Transverse colon (tissue), 4 donors: ENCODE data around the gene RAB3GAP2. TPM values are rescaled to one million over a fixed set of nuclear protein-coding genes. Genes with fewer than 3 reads are reported as not detected.
"Not testable (repeated sequence)": the region's sequence is repeated elsewhere in the genome, so short reads cannot be mapped to it uniquely, and the experiment has no call there.

Experiments used
- DNase-seq: peaks from one replicate; pipeline ENCODE4 v3.0.0-alpha.2; 2019
- H3K27ac ChIP-seq, 4 donors: fragments of 200-600 bp; sonication (generic); 2 replicates each; pipeline ENCODE4 v1.5.1; 2016 to 2018; ENCODE audit warnings: inconsistent platforms in 4 of 4
- H3K27me3 ChIP-seq: fragments of 200-600 bp; sonication (generic); 2 replicates; pipeline ENCODE4 v1.5.1; 2017; ENCODE audit warnings: inconsistent platforms
- H3K36me3 ChIP-seq, 4 donors: fragments of 200-600 bp; sonication (generic); 2 replicates each; pipeline ENCODE4 v1.5.1; 2017 to 2019; ENCODE audit warnings: inconsistent platforms in 4 of 4
- H3K4me1 ChIP-seq, 4 donors: fragments of 200-600 bp; sonication (generic); 2 replicates each; pipeline ENCODE4 v1.5.1; 2017 to 2020; ENCODE audit warnings: inconsistent platforms in 4 of 4
- H3K4me3 ChIP-seq, 4 donors: fragments of 200-600 bp; sonication (generic); 1 replicate in 1 of 4; 2 replicates in 3 of 4; pipeline versions ENCODE4 v1.5.1 to v1.6.1; 2017 to 2019; ENCODE audit warnings: inconsistent platforms in 4 of 4
- H3K9me3 ChIP-seq, 2 donors: fragments of 200-600 bp; sonication (generic); 2 replicates each; pipeline ENCODE4 v1.5.1; 2017 to 2019; ENCODE audit warnings: inconsistent platforms in 2 of 2
- CTCF ChIP-seq, 5 experiments: fragments of 200-600 bp in 3 of 5; fragments of 450-650 bp in 2 of 5; sonication (generic) in 3 of 5; IDR thresholded peaks; 1 replicate in 2 of 5; 2 replicates in 3 of 5; pipeline ENCODE4 v1.5.1; 2016 to 2017; ENCODE audit warnings: antibody characterized with exemption in 5 of 5, inconsistent platforms in 3 of 5, mild to moderate bottlenecking in 2 of 5, moderate library complexity in 1 of 5
- EP300 ChIP-seq: sonication (generic); formaldehyde crosslinking; IDR thresholded peaks from one replicate; pipeline ENCODE4 v1.6.1; 2017; ENCODE audit warnings: antibody characterized with exemption, low read depth
- POLR2A ChIP-seq: fragments of 450-650 bp; IDR thresholded peaks from one replicate; pipeline ENCODE4 v1.6.1; 2016; ENCODE audit warnings: antibody characterized with exemption, mild to moderate bottlenecking, moderate library complexity
- POLR2AphosphoS5 ChIP-seq, 3 donors: sonication (generic); formaldehyde crosslinking; IDR thresholded peaks; one replicate each; pipeline ENCODE4 v1.6.1; 2016; ENCODE audit warnings: antibody characterized with exemption in 3 of 3
- WGBS, 2 donors: methylation state at CpG; one replicate each; pipeline ENCODE4 v1.1.5; 2018; ENCODE audit warnings: low coverage in 1 of 2; 5-methylcytosine and 5-hydroxymethylcytosine counted together
- in situ Hi-C, 4 donors: fragments of 200-750 bp; cut with MboI; loops; one replicate each; pipeline versions ENCODE4 v1.15.0 to v1.15.1; 2017; ENCODE audit warnings: low sequenced_read_pairs in 3 of 4, low pct_ligation_motif_present in 1 of 4, low pct_unique_long_range_greater_than_20kb in 1 of 4
- intact Hi-C: fragments of 100-400 bp; cut with DNase I; formaldehyde crosslinking; loops from one replicate; pipeline ENCODE4 v1.15.1; 2023; ENCODE audit warnings: low total_unique reads
- small RNA-seq, 4 donors: library from RNA; depleted of rRNA; stranded (forward); fragments of <200 nt; gene quantifications; one replicate each; pipeline ENCODE3, GENCODE V24; 2016
- total RNA-seq, 4 donors: library from RNA; depleted of rRNA; stranded (reverse); fragments of >200 nt; gene quantifications; one replicate each; pipeline ENCODE4 v1.1.0, GENCODE V29; 2016

RAB3GAP2 gene
- total RNA-seq, 4 donors from 2014 or later = 17.6 to 28.1 (median 23.9) TPM

GRCh38 chr1:220113136-220113695 is 159.0 kb downstream of the RAB3GAP2 start:
- Histone ChIP-seq H3K9me3 (no peaks in the 10 kb centered on the region), H3K27ac (no peak overlapping the region), H3K4me1 (no peaks in the 10 kb centered on the region), H3K4me3 (no peak overlapping the region), H3K36me3 (peaks cover 0 to 36% (median 18%) of the 10 kb centered on the region in 4 donors), H3K27me3 (no peaks in the 10 kb centered on the region)
- no peak for TF ChIP-seq POLR2A
- TF ChIP-seq CTCF (IDR thresholded peaks at IDR 0.05) = peak; percentile 47 to 49 (median 48)
- 73 to 83% methylated on average over 5 of the region's 5 CpGs for WGBS, 2 donors
- in situ Hi-C loops = no loop called here
- no peak for DNase-seq
- intact Hi-C loops = no loop called here

DNA sequence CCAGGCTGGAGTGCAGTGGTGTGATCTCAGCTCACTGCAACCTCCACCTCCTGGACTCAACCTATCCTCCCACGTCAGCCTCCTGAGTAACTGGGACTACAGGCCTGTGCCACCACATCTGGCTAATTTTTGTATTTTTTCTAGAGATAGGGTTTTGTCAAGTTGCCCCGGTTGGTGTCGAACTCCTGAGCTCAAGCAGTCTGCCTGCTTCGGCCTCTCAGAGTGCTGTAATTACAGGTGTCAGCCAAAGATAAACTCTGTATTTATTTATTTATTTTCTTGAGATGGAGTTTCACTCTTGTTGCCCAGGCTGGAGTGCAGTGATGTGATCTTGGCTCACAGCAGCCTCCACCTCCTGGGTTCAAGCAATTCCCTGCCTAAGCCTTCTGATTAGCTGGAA is 159.7 kb downstream of the RAB3GAP2 start:
- H3K27me3 ChIP-seq, in situ Hi-C loops, H3K9me3 ChIP-seq, H3K4me3 ChIP-seq, DNase-seq, intact Hi-C loops, H3K4me1 ChIP-seq, H3K27ac ChIP-seq: not testable (repeated sequence)
- WGBS, 2 donors = 83 to 97% methylated on average over 1 to 4 of the region's 4 CpGs
- H3K36me3 ChIP-seq = peaks cover 0 to 41% (median 21%) of the 10 kb centered on the region in 4 donors

GRCh38 chr1:220110473-220110872 is 161.8 kb downstream of the RAB3GAP2 start:
- H3K9me3 ChIP-seq, H3K27ac ChIP-seq, intact Hi-C loops, in situ Hi-C loops, H3K4me1 ChIP-seq, H3K27me3 ChIP-seq, H3K4me3 ChIP-seq, DNase-seq: not testable (repeated sequence)
- peaks cover 0 to 57% (median 29%) of the 10 kb centered on the region in 4 donors for H3K36me3 ChIP-seq
- WGBS, 2 donors = 85 to 88% methylated on average over 5 to 6 of the region's 6 CpGs

DNA sequence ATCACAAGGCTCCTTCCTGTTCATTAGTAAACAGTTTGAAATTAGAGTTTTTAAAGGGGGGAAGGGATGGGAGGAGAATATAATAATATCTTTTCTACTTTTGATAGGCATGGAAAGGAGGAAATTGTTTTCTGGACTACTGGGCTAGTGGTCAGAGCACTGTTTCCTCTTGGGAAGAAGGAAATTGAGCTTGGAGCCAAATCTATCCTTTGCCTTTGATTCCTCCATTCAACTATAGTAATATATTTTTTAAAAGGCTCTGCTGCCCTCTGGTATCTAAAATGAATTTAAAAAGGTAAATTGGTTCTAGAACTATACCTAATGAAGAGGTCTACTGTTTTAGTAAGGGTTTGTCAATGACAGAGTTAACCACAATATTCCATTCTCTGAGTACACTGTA is 172.4 kb downstream of the RAB3GAP2 start:
- Histone ChIP-seq H3K9me3 (no peaks in the 10 kb centered on the region), H3K4me3 (no peak overlapping the region), H3K27me3 (no peaks in the 10 kb centered on the region), H3K4me1 (peaks cover 5 to 11% (median 7%) of the 10 kb centered on the region in 4 donors), H3K36me3 (peaks cover 0 to 69% (median 18%) of the 10 kb centered on the region in 4 donors), H3K27ac (no peak overlapping the region)
- DNase-seq = no peak
- intact Hi-C loops = no loop called here
- no peak for TF ChIP-seq EP300
- no peak for TF ChIP-seq POLR2AphosphoS5 (IDR thresholded peaks at IDR 0.05)
- in situ Hi-C loops = no loop called here

Small RNA genes lying within 50 kb of the gene (small RNA-seq; reads per million reads assigned to genes)
- 117 to 2,443 (median 860) reads per million in 4 donors for gene MIR194-1
- gene MIR215 = 684 to 6,145 (median 3,125) reads per million in 4 donors
- 0 reads per million in 4 donors for gene MIR664A
- gene SNORA36B = 0.12 to 2.0 (median 1.0) reads per million in 4 donors

Other genes with a start within 250 kb of the RAB3GAP2 start
- gene EPRS1, start 225.9 kb downstream of the RAB3GAP2 start, total RNA-seq = 10 to 100 TPM; 17.2 to 65.9 (median 25.4) TPM
- gene BPNT1, start 182.7 kb downstream of the RAB3GAP2 start, total RNA-seq = 10 to 100 TPM; 17.7 to 73.9 (median 45.7) TPM
- gene IARS2, start 178.3 kb downstream of the RAB3GAP2 start, total RNA-seq = 10 to 100 TPM; 46.2 to 87.0 (median 70.8) TPM